Spleen (tissue), 11 donors: ENCODE data around the gene UTS2R. TPM values are rescaled to one million over a fixed set of nuclear protein-coding genes. Genes with fewer than 3 reads are reported as not detected.

Experiments used
- DNase-seq: peaks from one replicate; pipeline ENCODE4 v3.0.0-alpha.2; 2020
- H3K27ac ChIP-seq, 8 donors: fragments of 200-600 bp; sonication (generic) in 7 of 8; 1 replicate in 4 of 8; 2 replicates in 4 of 8; pipeline versions ENCODE4 v1.5.0 to v1.8.0; 2016 to 2021; ENCODE audit warnings: inconsistent platforms in 4 of 8, mild to moderate bottlenecking in 4 of 8, moderate library complexity in 1 of 8
- H3K27me3 ChIP-seq, 7 donors: fragments of 200-600 bp; sonication (generic) in 6 of 7; replicated peaks in 1 of 7; 1 replicate in 4 of 7; 2 replicates in 3 of 7; pipeline versions ENCODE4 v1.5.0 to v1.8.0; 2016 to 2021; ENCODE audit warnings: inconsistent platforms in 3 of 7, mild to moderate bottlenecking in 1 of 7
- H3K36me3 ChIP-seq, 6 donors: fragments of 200-600 bp; sonication (generic) in 5 of 6; 1 replicate in 4 of 6; 2 replicates in 2 of 6; pipeline versions ENCODE4 v1.5.0 to v1.8.0; 2016 to 2021; ENCODE audit warnings: inconsistent platforms in 2 of 6
- H3K4me1 ChIP-seq, 6 donors: fragments of 200-600 bp; sonication (generic) in 5 of 6; 1 replicate in 3 of 6; 2 replicates in 3 of 6; pipeline versions ENCODE4 v1.5.0 to v1.8.0; 2016 to 2021; ENCODE audit warnings: inconsistent platforms in 3 of 6
- H3K4me3 ChIP-seq, 8 donors: fragments of 200-600 bp; sonication (generic) in 7 of 8; 1 replicate in 4 of 8; 2 replicates in 4 of 8; pipeline versions ENCODE4 v1.5.0 to v1.8.0; 2016 to 2021; ENCODE audit warnings: inconsistent platforms in 4 of 8, mild to moderate bottlenecking in 4 of 8, moderate library complexity in 2 of 8
- H3K9me3 ChIP-seq, 8 donors: fragments of 200-600 bp; sonication (generic) in 7 of 8; 1 replicate in 4 of 8; 2 replicates in 4 of 8; pipeline versions ENCODE4 v1.5.0 to v1.8.0; 2016 to 2021; ENCODE audit warnings: inconsistent platforms in 4 of 8
- CTCF ChIP-seq, 11 experiments: fragments of 200-600 bp in 7 of 11; fragments of 450-650 bp in 4 of 11; sonication (generic) in 4 of 11; IDR thresholded peaks in 8 of 11; conservative IDR thresholded peaks in 3 of 11; 1 replicate in 7 of 11; 2 replicates in 4 of 11; pipeline versions ENCODE4 v1.4.0 to v1.8.0; 2016 to 2021; ENCODE audit warnings: antibody characterized with exemption in 11 of 11, inconsistent platforms in 4 of 11, mild to moderate bottlenecking in 1 of 11
- POLR2A ChIP-seq, 3 donors: fragments of 450-650 bp; IDR thresholded peaks; one replicate each; pipeline ENCODE4 v1.5.1; 2017; ENCODE audit warnings: antibody characterized with exemption in 3 of 3, mild to moderate bottlenecking in 1 of 3
- POLR2AphosphoS5 ChIP-seq, 3 donors: sonication (generic); formaldehyde crosslinking; IDR thresholded peaks; one replicate each; pipeline ENCODE4 v1.5.1; 2017; ENCODE audit warnings: antibody characterized with exemption in 3 of 3
- WGBS, 5 donors: extraction: QIAGEN DNeasy Blood & Tissue Kit in 3 of 5; methylation state at CpG; one replicate each; pipeline versions ENCODE4 v1.1.5 to v1.1.7; 2013 to 2018; 5-methylcytosine and 5-hydroxymethylcytosine counted together
- intact Hi-C: fragments of 100-400 bp; cut with DNase I; formaldehyde crosslinking; loops from one replicate; pipeline ENCODE4 v1.15.0; 2023; ENCODE audit warnings: low total_unique reads
- polyA plus RNA-seq, 3 donors: library from polyadenylated mRNA; stranded (reverse); fragments of 200-250 nt; gene quantifications; one replicate each; pipeline ENCODE4 v1.2.1, GENCODE V29; 2013
- total RNA-seq, 7 donors: library from RNA; depleted of rRNA in 3 of 7; stranded (reverse); fragments of >200 nt in 3 of 7; fragmentation: NEBNext Ultra II Directional in 4 of 7; extraction: Animal tissue kit (Norgen Biotek cat#: 25700) in 4 of 7; gene quantifications; one replicate each; pipeline versions ENCODE4 v1.1.0 to v1.2.1, GENCODE V29; 2016 to 2021
- donor health status: healthy with polysubstance abuse.
- donor health status: DM: no; HTN: no; CAD: no; lungs with moderate emphysema.
- donor health status: DM: no; HTN: no; CAD: no.
- donor health status: Bipolar disorder and iron deficiency.
- donor health status: healthy.
- donor health status: DM: no; HTN: no; CAD: no.
- donor health status: DM: yes; HTN: yes; CAD: no.

Gene UTS2R
- total and polyA plus RNA-seq, 10 donors, result 0.26 to 3.1 (median 0.60) TPM; not detected in 5

GRCh38 chr17:82342361-82343079 is 29.0 kb upstream of the UTS2R start:
- DNase-seq, result no peak
- Histone ChIP-seq H3K4me1 (peaks cover 0 to 15% (median 8%) of the 10 kb centered on the region in 6 donors), H3K36me3 (no peaks in the 10 kb centered on the region), H3K27me3 (peaks cover 0 to 15% (median 0%) of the 10 kb centered on the region in 7 donors), H3K27ac (no peak overlapping the region), H3K9me3 (peaks cover 0 to 6% (median 0%) of the 10 kb centered on the region in 8 donors), H3K4me3 (no peak overlapping the region)
- WGBS, 5 donors, result 77 to 86% (median 78%) methylated on average over 28 of the region's 28 CpGs
- intact Hi-C loops, result no loop called here
- TF ChIP-seq POLR2A (IDR thresholded peaks at IDR 0.05) (no peak), CTCF (IDR thresholded peaks at IDR 0.05 in 8 of 11, conservative IDR thresholded peaks at IDR 0.05 in 3 of 11) (no peak), POLR2AphosphoS5 (IDR thresholded peaks at IDR 0.05) (no peak)

- Histone ChIP-seq H3K36me3 (no peaks in the 10 kb centered on the region), H3K4me3 (no peak overlapping the region), H3K27ac (no peak overlapping the region), H3K27me3 (peaks cover 0 to 25% (median 0%) of the 10 kb centered on the region in 7 donors), H3K9me3 (peaks cover 0 to 6% (median 0%) of the 10 kb centered on the region in 8 donors), H3K4me1 (peaks cover 0 to 15% (median 8%) of the 10 kb centered on the region in 6 donors)
- no peak for DNase-seq
- intact Hi-C loops, result no loop called here
- 87 to 97% (median 90%) methylated on average over 5 of the region's 5 CpGs for WGBS, 5 donors
- no peak for TF ChIP-seq POLR2A (IDR thresholded peaks at IDR 0.05)
- TF ChIP-seq CTCF (IDR thresholded peaks at IDR 0.05 in 8 of 11, conservative IDR thresholded peaks at IDR 0.05 in 3 of 11), result no peak
- no peak for TF ChIP-seq POLR2AphosphoS5 (IDR thresholded peaks at IDR 0.05)
Measured at GRCh38 chr17:82343560-82343959, 28.0 kb upstream of the UTS2R start.

GRCh38 chr17:82344175-82344907 is 27.2 kb upstream of the UTS2R start:
- no peak for DNase-seq
- H3K27ac ChIP-seq, result no peak overlapping the region

More at GRCh38 chr17:82344175-82344907, 27.2 kb upstream of the UTS2R start:
- peaks cover 0 to 6% (median 0%) of the 10 kb centered on the region in 8 donors for H3K9me3 ChIP-seq
- no peaks in the 10 kb centered on the region for H3K36me3 ChIP-seq
- TF ChIP-seq POLR2AphosphoS5 (IDR thresholded peaks at IDR 0.05) (no peak), POLR2A (IDR thresholded peaks at IDR 0.05) (no peak), CTCF (IDR thresholded peaks at IDR 0.05 in 8 of 11, conservative IDR thresholded peaks at IDR 0.05 in 3 of 11) (no peak)
- peaks cover 0 to 9% (median 4%) of the 10 kb centered on the region in 6 donors for H3K4me1 ChIP-seq
- 75 to 87% (median 80%) methylated on average over 16 to 24 of the region's 24 CpGs for WGBS, 5 donors
- intact Hi-C loops, result no loop called here
- peaks cover 0 to 32% (median 0%) of the 10 kb centered on the region in 7 donors for H3K27me3 ChIP-seq
- no peak overlapping the region for H3K4me3 ChIP-seq
